IPS-18c (cell line): ENCODE results near the gene SLC4A8.

Experiments
- H3K4me3 ChIP-seq: 2 replicates; pipeline ENCODE4 v1.7.0; 2013; ENCODE audit warnings: low read depth, mild to moderate bottlenecking, low read length, moderate library complexity; ENCODE audit not compliant: insufficient read depth
- H3K9me3 ChIP-seq: one replicate; pipeline ENCODE4 v1.6.1; 2013; ENCODE audit warnings: mild to moderate bottlenecking, low read length, moderate library complexity; ENCODE audit not compliant: control insufficient read depth, insufficient read depth

Gene SLC4A8

GRCh38 chr12:51528852-51529650, 104.4 kb downstream of the SLC4A8 start:
- Histone ChIP-seq H3K9me3 (no peaks in the 10 kb centered on the region), H3K4me3 (no peak overlapping the region)

- Histone ChIP-seq H3K9me3 (no peaks in the 10 kb centered on the region), H3K4me3 (no peak overlapping the region)
These were observed 105.0 kb downstream of the SLC4A8 start for GRCh38 chr12:51529651-51529970.

GRCh38 chr12:51530208-51530607, 105.6 kb downstream of the SLC4A8 start:
- no peaks in the 10 kb centered on the region for H3K9me3 ChIP-seq
- no peak overlapping the region for H3K4me3 ChIP-seq

- H3K9me3 ChIP-seq = no peaks in the 10 kb centered on the region
These were observed 106.8 kb downstream of the SLC4A8 start for GRCh38 chr12:51531284-51531977.

GRCh38 chr12:51531978-51532497, 107.4 kb downstream of the SLC4A8 start:
- Histone ChIP-seq H3K9me3 (no peaks in the 10 kb centered on the region), H3K4me3 (no peak overlapping the region; the same call in 1 of the 2 replicates)

More at GRCh38 chr12:51531284-51531977, 106.8 kb downstream of the SLC4A8 start:
- no peak overlapping the region for H3K4me3 ChIP-seq

- no peaks in the 10 kb centered on the region for H3K9me3 ChIP-seq
- no peak overlapping the region for H3K4me3 ChIP-seq
These were observed 109.2 kb downstream of the SLC4A8 start for GRCh38 chr12:51533799-51534198.

- no peaks in the 10 kb centered on the region for H3K9me3 ChIP-seq
- no peak overlapping the region for H3K4me3 ChIP-seq
These were observed 109.8 kb downstream of the SLC4A8 start for GRCh38 chr12:51534216-51535074.

- Histone ChIP-seq H3K4me3 (no peak overlapping the region), H3K9me3 (no peaks in the 10 kb centered on the region)
These were observed 111.5 kb downstream of the SLC4A8 start for GRCh38 chr12:51536159-51536558.

- no peaks in the 10 kb centered on the region for H3K9me3 ChIP-seq
- H3K4me3 ChIP-seq = no peak overlapping the region
These were observed 113.5 kb downstream of the SLC4A8 start for GRCh38 chr12:51538149-51538548.

GRCh38 chr12:51538599-51538998, 114.0 kb downstream of the SLC4A8 start:
- no peaks in the 10 kb centered on the region for H3K9me3 ChIP-seq
- no peak overlapping the region for H3K4me3 ChIP-seq

GRCh38 chr12:51540996-51541395, 116.4 kb downstream of the SLC4A8 start:
- Histone ChIP-seq H3K9me3 (no peaks in the 10 kb centered on the region), H3K4me3 (no peak overlapping the region)

- Histone ChIP-seq H3K9me3 (no peaks in the 10 kb centered on the region), H3K4me3 (no peak overlapping the region)
These were observed 121.5 kb downstream of the SLC4A8 start for GRCh38 chr12:51546097-51546496.

GRCh38 chr12:51547606-51548005, 123.0 kb downstream of the SLC4A8 start:
- no peaks in the 10 kb centered on the region for H3K9me3 ChIP-seq
- H3K4me3 ChIP-seq = no peak overlapping the region

GRCh38 chr12:51548241-51548640, 123.6 kb downstream of the SLC4A8 start:
- H3K9me3 ChIP-seq = no peaks in the 10 kb centered on the region

GRCh38 chr12:51549637-51550036, 125.0 kb downstream of the SLC4A8 start:
- Histone ChIP-seq H3K4me3 (no peak overlapping the region), H3K9me3 (no peaks in the 10 kb centered on the region)

More at GRCh38 chr12:51548241-51548640, 123.6 kb downstream of the SLC4A8 start:
- H3K4me3 ChIP-seq = no peak overlapping the region
